Right atrium auricular region (tissue), 2 donors: Measurements from ENCODE around the gene OGFOD2. TPM values are rescaled to one million over a fixed set of nuclear protein-coding genes. Genes with fewer than 3 reads are reported as not detected.

Experiments used
- DNase-seq: peaks from one replicate; pipeline ENCODE4 v3.0.0-alpha.2; 2019; ENCODE audit warnings: low spot score
- H3K27ac ChIP-seq, 2 donors: fragments of 200-600 bp; sonication (generic); 1 replicate in 1 of 2; 2 replicates in 1 of 2; pipeline ENCODE4 v1.5.1; 2016 to 2019
- H3K27me3 ChIP-seq, 2 donors: fragments of 200-600 bp; sonication (generic); one replicate each; pipeline versions ENCODE4 v1.5.1 to v1.6.0; 2017 to 2019
- H3K36me3 ChIP-seq: fragments of 200-600 bp; sonication (generic); one replicate; pipeline ENCODE4 v1.5.1; 2016
- H3K4me1 ChIP-seq, 2 donors: fragments of 200-600 bp; sonication (generic); one replicate each; pipeline versions ENCODE4 v1.5.1 to v1.6.0; 2017 to 2019
- H3K4me3 ChIP-seq, 2 donors: fragments of 200-600 bp; sonication (generic); 1 replicate in 1 of 2; 2 replicates in 1 of 2; pipeline ENCODE4 v1.5.1; 2017 to 2019; ENCODE audit warnings: mild to moderate bottlenecking in 1 of 2, moderate library complexity in 1 of 2
- H3K9me3 ChIP-seq, 2 donors: fragments of 200-600 bp; sonication (generic); one replicate each; pipeline ENCODE4 v1.5.1; 2019
- total RNA-seq, 2 donors: library from RNA; depleted of rRNA; stranded (reverse); fragments of >200 nt; gene quantifications; one replicate each; pipeline ENCODE4 v1.1.0, GENCODE V29; 2016
- TF ChIP-seq, protein P1 (sequence below), 2 donors: fragments of 200-600 bp; sonication (generic); IDR thresholded peaks; one replicate each; pipeline ENCODE4 v1.5.1; 2019; ENCODE audit warnings: antibody characterized with exemption in 2 of 2

The OGFOD2 gene
- total RNA-seq, 2 donors from 2014 or later: 4.9 to 6.8 TPM

GRCh38 chr12:122948605-122949004 is 26.4 kb upstream of the OGFOD2 start:
- H3K4me1 ChIP-seq: peaks cover 0 to 46% of the 10 kb centered on the region in 2 donors
- no peak for DNase-seq
- TF ChIP-seq, protein P1, sequence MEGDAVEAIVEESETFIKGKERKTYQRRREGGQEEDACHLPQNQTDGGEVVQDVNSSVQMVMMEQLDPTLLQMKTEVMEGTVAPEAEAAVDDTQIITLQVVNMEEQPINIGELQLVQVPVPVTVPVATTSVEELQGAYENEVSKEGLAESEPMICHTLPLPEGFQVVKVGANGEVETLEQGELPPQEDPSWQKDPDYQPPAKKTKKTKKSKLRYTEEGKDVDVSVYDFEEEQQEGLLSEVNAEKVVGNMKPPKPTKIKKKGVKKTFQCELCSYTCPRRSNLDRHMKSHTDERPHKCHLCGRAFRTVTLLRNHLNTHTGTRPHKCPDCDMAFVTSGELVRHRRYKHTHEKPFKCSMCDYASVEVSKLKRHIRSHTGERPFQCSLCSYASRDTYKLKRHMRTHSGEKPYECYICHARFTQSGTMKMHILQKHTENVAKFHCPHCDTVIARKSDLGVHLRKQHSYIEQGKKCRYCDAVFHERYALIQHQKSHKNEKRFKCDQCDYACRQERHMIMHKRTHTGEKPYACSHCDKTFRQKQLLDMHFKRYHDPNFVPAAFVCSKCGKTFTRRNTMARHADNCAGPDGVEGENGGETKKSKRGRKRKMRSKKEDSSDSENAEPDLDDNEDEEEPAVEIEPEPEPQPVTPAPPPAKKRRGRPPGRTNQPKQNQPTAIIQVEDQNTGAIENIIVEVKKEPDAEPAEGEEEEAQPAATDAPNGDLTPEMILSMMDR (IDR thresholded peaks at IDR 0.05): no peak

DNA sequence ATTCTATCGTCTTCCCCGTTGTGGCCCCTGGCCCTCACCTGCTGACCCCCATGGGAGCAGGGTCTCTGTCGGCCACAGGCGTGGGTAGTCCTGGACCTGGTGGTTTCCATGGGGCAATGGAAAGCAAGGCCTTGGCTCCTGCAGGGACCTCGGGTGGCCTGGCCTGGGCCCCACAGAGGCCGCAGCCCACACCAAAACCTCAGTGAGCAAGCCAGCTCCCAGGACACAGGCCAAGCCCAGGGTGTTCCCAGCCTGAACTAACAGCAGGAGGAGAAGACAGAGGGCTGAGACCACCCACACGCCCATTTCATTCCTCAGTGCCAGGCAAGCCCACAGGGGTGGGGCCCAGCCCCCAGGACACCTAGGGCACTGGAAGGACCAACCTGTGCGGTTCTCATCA is 25.6 kb upstream of the OGFOD2 start:
- TF ChIP-seq, protein P1 (IDR thresholded peaks at IDR 0.05): no peak
- H3K27me3 ChIP-seq: no peaks in the 10 kb centered on the region
- H3K4me1 ChIP-seq: peaks cover 0 to 38% of the 10 kb centered on the region in 2 donors
- H3K9me3 ChIP-seq: no peaks in the 10 kb centered on the region
- H3K27ac ChIP-seq: no peak overlapping the region
- DNase-seq: no peak
- no peak overlapping the region for H3K4me3 ChIP-seq
- no peaks in the 10 kb centered on the region for H3K36me3 ChIP-seq

More at GRCh38 chr12:122948605-122949004, 26.4 kb upstream of the OGFOD2 start:
- Histone ChIP-seq H3K27ac (no peak overlapping the region), H3K27me3 (no peaks in the 10 kb centered on the region), H3K36me3 (no peaks in the 10 kb centered on the region), H3K9me3 (no peaks in the 10 kb centered on the region), H3K4me3 (no peak overlapping the region)

- Histone ChIP-seq H3K27ac (no peak overlapping the region), H3K4me1 (peaks cover 0 to 32% of the 10 kb centered on the region in 2 donors), H3K27me3 (no peaks in the 10 kb centered on the region), H3K36me3 (no peaks in the 10 kb centered on the region), H3K9me3 (no peaks in the 10 kb centered on the region), H3K4me3 (no peak overlapping the region)
- TF ChIP-seq, protein P1 (IDR thresholded peaks at IDR 0.05): no peak
- DNase-seq: no peak
These were observed 25.0 kb upstream of the OGFOD2 start for GRCh38 chr12:122949816-122950675.

DNA sequence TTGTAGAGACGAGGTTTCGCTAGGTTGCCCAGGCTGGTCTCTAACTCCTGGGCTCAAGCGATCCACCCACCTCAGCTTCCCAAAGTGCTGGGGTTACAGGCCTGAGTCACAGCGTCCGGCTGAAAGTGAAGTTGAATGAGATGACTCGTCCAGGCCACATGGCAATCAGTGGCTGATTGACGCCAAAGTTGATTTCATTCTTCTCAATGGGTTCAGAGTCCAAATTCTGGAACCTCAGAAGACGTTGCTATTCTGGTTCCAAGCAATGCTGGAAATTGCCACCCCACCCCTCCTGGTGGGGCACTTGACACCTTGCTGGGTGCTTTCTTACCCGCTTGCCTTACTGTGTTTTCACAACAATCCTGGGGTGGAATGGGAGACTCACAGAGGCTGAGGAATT is 23.6 kb upstream of the OGFOD2 start:
- TF ChIP-seq, protein P1 (IDR thresholded peaks at IDR 0.05): no peak
- H3K9me3 ChIP-seq: no peaks in the 10 kb centered on the region
- H3K27me3 ChIP-seq: no peaks in the 10 kb centered on the region
- H3K36me3 ChIP-seq: no peaks in the 10 kb centered on the region
- peaks cover 0 to 20% of the 10 kb centered on the region in 2 donors for H3K4me1 ChIP-seq
- DNase-seq: no peak
- no peak overlapping the region for H3K4me3 ChIP-seq
- H3K27ac ChIP-seq: no peak overlapping the region

- Histone ChIP-seq H3K9me3 (no peaks in the 10 kb centered on the region), H3K4me3 (no peak overlapping the region)
- TF ChIP-seq, protein P1 (IDR thresholded peaks at IDR 0.05): peak; percentile 70 to 91
These were observed 22.8 kb upstream of the OGFOD2 start for GRCh38 chr12:122951979-122952892.

More at GRCh38 chr12:122951979-122952892, 22.8 kb upstream of the OGFOD2 start:
- Histone ChIP-seq H3K36me3 (no peaks in the 10 kb centered on the region), H3K27me3 (no peaks in the 10 kb centered on the region), H3K27ac (no peak overlapping the region), H3K4me1 (peaks cover 0 to 11% of the 10 kb centered on the region in 2 donors)
- DNase-seq: peak; percentile 78
